RWPE1 (cell line): ENCODE data around the gene KCTD13.
"Not testable (repeated sequence)": the region's sequence is repeated elsewhere in the genome, so short reads cannot be mapped to it uniquely, and the experiment has no call there.

Experiments used
- CTCF ChIA-PET: fragments of 350-600 bp; sonication (Branson Sonifier 250); formaldehyde crosslinking; extraction: SDS; loops from one replicate; lab custom pipeline; 2021; lab: Yijun Ruan, JAX
- POLR2A ChIA-PET: fragments of 400-600 bp; formaldehyde crosslinking; extraction: SDS; loops from one replicate; lab custom pipeline; 2020; ENCODE audit warnings: antibody characterized with exemption; ENCODE audit not compliant: low non-redundant PET; lab: Yijun Ruan, JAX
- DNase-seq: peaks from one replicate; pipeline ENCODE4 v3.0.0; 2012; ENCODE audit warnings: low spot score
- H3K27ac ChIP-seq: fragments of 450-650 bp; 2 replicates; pipeline ENCODE4 v1.5.1; 2017
- TF ChIP-seq, protein P1 (sequence below): fragments of 450-650 bp; conservative IDR thresholded peaks from 2 replicates; pipeline ENCODE4 v1.5.1; 2017; ENCODE audit warnings: low read depth, mild to moderate bottlenecking

KCTD13 gene

DNA sequence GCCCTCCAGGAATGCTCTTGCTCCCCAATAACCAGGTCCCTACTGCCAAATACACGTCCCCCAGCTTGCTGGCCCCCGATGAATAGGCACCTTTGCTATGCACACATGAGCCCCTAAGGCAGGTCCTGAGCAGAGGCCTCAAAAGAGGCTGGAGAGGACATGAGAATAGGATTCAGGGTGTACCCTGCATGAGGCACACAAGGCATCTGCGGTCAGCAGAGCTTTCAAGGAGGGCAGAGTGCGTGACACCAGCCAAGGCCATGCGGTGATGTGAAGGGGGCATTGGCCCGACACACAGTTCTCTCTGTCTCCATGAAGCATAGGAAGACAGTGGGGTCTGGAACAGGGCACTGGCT lies 33.6 kb downstream of the KCTD13 start:
- TF ChIP-seq, protein P1, sequence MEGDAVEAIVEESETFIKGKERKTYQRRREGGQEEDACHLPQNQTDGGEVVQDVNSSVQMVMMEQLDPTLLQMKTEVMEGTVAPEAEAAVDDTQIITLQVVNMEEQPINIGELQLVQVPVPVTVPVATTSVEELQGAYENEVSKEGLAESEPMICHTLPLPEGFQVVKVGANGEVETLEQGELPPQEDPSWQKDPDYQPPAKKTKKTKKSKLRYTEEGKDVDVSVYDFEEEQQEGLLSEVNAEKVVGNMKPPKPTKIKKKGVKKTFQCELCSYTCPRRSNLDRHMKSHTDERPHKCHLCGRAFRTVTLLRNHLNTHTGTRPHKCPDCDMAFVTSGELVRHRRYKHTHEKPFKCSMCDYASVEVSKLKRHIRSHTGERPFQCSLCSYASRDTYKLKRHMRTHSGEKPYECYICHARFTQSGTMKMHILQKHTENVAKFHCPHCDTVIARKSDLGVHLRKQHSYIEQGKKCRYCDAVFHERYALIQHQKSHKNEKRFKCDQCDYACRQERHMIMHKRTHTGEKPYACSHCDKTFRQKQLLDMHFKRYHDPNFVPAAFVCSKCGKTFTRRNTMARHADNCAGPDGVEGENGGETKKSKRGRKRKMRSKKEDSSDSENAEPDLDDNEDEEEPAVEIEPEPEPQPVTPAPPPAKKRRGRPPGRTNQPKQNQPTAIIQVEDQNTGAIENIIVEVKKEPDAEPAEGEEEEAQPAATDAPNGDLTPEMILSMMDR = no peak
- ChIA-PET CTCF (no interaction called here), POLR2A (no interaction called here)
- DNase-seq = no peak
- peak overlapping the region; percentile 34; the same call in 1 of the 2 replicates for H3K27ac ChIP-seq

DNA sequence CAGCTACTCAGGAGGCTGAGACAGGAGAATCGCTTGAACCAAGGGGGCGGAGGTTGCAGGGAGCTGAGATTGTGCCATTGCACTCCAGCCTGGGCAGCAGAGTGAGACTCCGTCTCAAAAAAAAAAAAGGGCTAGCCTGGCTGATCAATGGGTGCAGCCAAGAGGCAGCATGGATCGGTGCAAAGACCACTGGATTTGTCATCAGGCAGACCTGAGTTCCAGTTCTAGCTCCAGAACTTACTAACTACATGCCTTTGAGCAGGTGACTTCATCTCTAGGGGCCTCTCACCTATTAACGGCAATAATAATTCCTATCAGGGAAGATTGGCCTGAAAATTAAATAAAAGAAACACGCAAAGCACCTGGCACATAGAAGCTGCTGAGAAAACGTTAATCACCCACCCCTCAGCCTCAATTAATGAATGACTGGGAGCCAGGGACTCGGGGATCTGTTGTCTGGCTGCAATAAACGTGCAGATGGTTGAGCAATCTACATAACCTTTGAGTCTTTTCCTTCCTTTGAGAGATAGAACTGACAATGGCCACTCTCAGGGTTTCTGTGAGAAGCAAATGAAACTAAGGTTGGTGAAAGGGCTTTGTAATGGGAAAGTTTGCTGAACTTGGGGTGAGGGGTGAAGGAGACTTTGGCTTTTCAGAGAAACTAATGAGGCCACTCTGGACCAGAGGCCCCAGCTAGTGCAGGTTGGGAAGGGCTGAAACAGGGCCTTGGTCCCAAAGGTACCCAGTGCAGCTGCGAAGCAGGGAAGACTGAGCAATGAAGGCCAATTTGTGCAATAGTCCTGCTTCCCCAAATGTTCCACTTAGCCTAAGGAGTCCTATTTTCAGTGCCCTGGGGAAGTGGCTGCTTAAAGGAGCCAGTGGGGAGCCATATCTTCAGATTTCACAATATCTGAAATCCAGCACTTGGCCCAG lies 34.2 kb downstream of the KCTD13 start:
- no peak for DNase-seq
- peak overlapping the region; percentile 34; the same call in 1 of the 2 replicates for H3K27ac ChIP-seq
- ChIA-PET CTCF (no interaction called here), POLR2A (no interaction called here)
- TF ChIP-seq, protein P1 = no peak

DNA sequence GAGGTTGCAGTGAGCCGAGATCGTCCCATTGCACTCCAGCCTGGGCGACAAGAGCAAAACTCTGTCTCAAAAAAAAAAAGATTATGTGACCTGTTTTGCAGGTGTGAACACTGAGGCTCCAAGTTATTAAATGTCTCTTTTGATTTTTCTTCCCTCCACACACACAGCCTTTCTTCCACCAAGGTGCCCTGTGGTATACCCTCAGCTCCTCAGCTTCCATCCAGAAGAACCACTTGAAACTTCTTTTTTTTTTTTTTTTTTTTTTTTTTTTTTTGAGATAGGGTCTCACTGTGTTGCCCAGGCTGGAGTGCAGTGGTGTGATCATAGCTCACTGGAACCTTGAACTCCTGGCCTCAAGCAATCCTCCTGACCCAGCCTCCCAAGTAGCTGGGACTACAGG lies 36.7 kb downstream of the KCTD13 start:
- POLR2A ChIA-PET, DNase-seq, H3K27ac ChIP-seq, CTCF ChIA-PET: not testable (repeated sequence)

DNA sequence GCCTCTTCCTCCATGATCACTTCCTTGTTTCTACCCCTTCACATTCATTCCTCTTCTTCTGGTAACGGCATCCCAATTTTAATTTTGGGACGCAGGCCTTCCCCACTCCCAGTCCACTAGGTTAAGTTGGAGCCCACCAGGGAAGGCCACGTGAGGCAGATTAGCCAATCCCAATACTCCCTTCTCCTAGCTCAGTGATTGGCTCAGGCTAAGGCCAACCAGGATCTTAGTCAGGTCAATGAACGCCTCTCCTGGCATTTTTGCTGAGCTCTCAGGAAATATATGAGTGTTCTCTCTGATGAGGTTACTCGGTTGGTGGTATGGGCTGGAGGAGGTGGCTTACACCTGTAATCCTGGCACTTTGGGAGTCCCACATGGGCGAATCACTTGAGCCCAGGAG lies 42.0 kb downstream of the KCTD13 start:
- POLR2A ChIA-PET = no interaction called here
- no peak for DNase-seq
- TF ChIP-seq, protein P1 = no peak
- CTCF ChIA-PET = no interaction called here
- no peak overlapping the region for H3K27ac ChIP-seq

DNA sequence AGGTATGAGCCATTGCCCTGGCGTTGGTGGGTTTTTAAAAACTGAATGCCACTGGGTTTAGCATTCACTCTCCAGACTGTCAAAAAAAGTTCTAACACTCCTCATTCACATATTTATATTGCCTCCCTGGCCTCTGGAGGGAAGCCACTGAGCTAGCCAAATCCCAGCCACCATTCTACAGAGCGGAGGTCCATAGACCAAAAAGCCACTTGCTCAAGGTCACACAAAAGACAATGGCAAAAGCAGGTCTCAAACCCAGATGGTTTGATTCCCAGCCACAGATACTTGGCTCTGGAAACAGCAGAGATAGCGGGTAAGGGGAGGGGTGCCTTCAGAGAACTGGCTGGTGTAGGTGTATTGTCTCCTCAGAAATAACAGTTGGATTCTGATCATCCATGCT lies 45.0 kb downstream of the KCTD13 start:
- TF ChIP-seq, protein P1 = no peak
- ChIA-PET CTCF (interaction anchor here (0.7 kb wide), 1 partner anchor 32 kb away, joined by 3 read pairs; no protein-coding TSS in a partner anchor), POLR2A (interaction anchor here (0.6 kb wide), 1 partner anchor 73 kb away, joined by 3 read pairs; no protein-coding TSS in a partner anchor)
- no peak for DNase-seq
- H3K27ac ChIP-seq = no peak overlapping the region

DNA sequence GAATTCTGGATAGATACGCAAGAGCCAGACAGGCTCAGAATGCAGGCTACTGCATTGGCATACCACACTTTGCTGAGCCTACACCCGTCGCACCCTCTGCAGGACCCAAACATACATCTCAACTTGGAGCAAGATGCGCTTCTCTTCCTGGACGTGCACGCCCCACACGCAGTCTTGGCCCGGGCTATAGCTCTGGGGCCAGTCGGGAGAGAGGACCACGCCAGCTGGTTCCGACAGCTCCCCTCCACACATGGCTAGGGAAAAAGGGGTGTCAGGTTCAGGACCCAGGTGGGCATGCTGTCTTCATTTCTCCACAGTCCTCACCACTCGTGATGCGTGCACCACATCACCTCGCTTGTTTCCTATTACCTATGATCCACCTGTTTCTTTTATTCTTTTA lies 47.9 kb downstream of the KCTD13 start:
- POLR2A ChIA-PET = no interaction called here
- H3K27ac ChIP-seq = peak overlapping the region; percentile 6; the same call in 1 of the 2 replicates
- DNase-seq = no peak
- CTCF ChIA-PET = no interaction called here
- TF ChIP-seq, protein P1 = no peak
